Muscle of leg (tissue), 11 donors: ENCODE measurements around the gene RBFOX2. TPM values are rescaled to one million over a fixed set of nuclear protein-coding genes. Genes with fewer than 3 reads are reported as not detected.
"Not testable (repeated sequence)": the region's sequence is repeated elsewhere in the genome, so short reads cannot be mapped to it uniquely, and the experiment has no call there.

Experiments
- DNase-seq: peaks from one replicate; pipeline ENCODE4 v3.0.0; 2013
- H3K27ac ChIP-seq: one replicate; pipeline ENCODE4 v1.5.1; 2013; ENCODE audit warnings: mild to moderate bottlenecking, low read length, control low read depth
- H3K27me3 ChIP-seq: one replicate; pipeline ENCODE4 v1.6.1; 2013; ENCODE audit warnings: low read length; ENCODE audit not compliant: control insufficient read depth, insufficient read depth
- H3K36me3 ChIP-seq: one replicate; pipeline ENCODE4 v1.6.1; 2013; ENCODE audit warnings: low read length; ENCODE audit not compliant: control insufficient read depth, insufficient read depth
- H3K4me1 ChIP-seq: one replicate; pipeline ENCODE4 v1.6.1; 2013; ENCODE audit warnings: low read length; ENCODE audit not compliant: control insufficient read depth, insufficient read depth
- H3K4me3 ChIP-seq: one replicate; pipeline ENCODE4 v1.5.1; 2013; ENCODE audit warnings: low read length, control low read depth
- H3K9me3 ChIP-seq: replicated peaks from 2 replicates; pipeline ENCODE4 v1.6.1; 2013; ENCODE audit warnings: low read depth, low read length; ENCODE audit not compliant: control insufficient read depth
- WGBS: methylation state at CpG from one replicate; pipeline ENCODE4 v1.1.5; 2013; ENCODE audit warnings: missing lambda C conversion rate; ENCODE audit not compliant: insufficient coverage; 5-methylcytosine and 5-hydroxymethylcytosine counted together
- polyA plus RNA-seq, 8 donors: library from polyadenylated mRNA; unstranded; fragments of 120-200 nt; gene quantifications; one replicate each; pipeline versions ENCODE4 v1.2.1 to v1.2.3, GENCODE V29; 2013; ENCODE audit warnings: inconsistent platforms in 1 of 8, low replicate concordance in 1 of 8; ENCODE audit not compliant: insufficient read length in 8 of 8, insufficient read depth in 1 of 8
- total RNA-seq: library from RNA; stranded (reverse); fragments of 120-200 nt; gene quantifications from one replicate; pipeline ENCODE4 v1.2.4, GENCODE V29; 2013

The RBFOX2 gene
- total and polyA plus RNA-seq, 9 donors, result 159 to 234 (median 197) TPM

DNA sequence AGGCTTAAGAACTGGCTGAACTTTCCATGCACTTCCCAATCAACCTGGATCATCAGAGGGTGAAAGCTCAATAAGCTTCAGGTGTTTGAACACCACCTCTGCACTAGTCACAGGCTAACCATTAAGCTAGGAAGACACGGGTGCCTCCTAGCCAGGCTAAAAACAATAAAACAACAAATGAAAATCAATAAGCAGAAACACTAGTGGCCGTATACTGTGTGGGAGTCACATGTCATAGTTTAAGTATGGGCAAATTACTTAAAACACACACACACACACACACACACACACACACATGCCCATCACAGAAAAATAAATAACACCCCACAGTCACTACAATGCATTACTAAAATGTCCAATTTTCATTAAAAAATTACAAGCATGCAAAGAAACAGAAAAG, 225.7 kb downstream of the RBFOX2 start:
- Histone ChIP-seq H3K27ac (no peak overlapping the region), H3K4me3 (no peak overlapping the region), H3K27me3 (no peaks in the 10 kb centered on the region), H3K9me3 (peaks cover 2% of the 10 kb centered on the region), H3K4me1 (no peaks in the 10 kb centered on the region), H3K36me3 (peaks cover 12% of the 10 kb centered on the region)
- no CpG with 5 or more reads among the region's 2 CpGs for WGBS
- DNase-seq, result no peak

DNA sequence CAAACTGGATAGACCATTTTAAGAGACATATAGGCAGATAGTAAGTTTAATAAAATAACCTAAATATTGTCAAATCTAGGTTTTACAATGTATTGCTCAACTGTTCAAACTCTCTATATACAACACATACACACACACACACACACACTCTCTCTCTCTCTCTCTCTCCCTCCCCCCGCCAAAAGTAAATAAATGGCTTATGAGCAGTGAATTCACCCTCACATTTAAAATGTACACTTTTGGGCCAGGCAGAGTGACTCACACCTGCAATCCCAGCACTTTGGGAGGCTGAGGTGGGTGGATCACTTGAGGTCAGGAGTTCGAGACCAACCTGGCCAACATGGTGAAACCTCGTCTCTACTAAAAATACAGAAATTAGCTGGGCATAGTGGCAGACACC, 227.3 kb downstream of the RBFOX2 start:
- H3K9me3 ChIP-seq, DNase-seq, H3K4me1 ChIP-seq, H3K4me3 ChIP-seq, H3K27me3 ChIP-seq, H3K27ac ChIP-seq: not testable (repeated sequence)
- 100% methylated on average over 2 of the region's 3 CpGs for WGBS
- peaks cover 16% of the 10 kb centered on the region for H3K36me3 ChIP-seq

DNA sequence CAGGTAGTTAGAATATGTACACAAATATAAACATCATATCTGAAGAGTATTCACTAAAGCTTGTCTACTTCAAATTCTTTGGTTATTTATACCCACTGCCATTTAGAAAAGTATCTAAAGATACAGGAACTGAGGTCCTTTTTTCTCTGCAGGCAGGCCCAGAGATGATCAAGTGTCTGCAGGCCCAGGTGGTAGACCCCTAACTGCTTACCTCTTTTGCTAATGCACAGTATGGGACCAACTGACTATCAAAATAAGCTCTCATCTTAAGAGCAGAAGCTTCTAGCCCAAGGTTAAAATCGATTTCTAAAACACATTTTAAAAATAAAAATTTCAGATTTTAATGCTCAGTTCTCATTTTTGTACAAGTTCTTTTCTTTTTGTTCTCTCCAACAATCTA, 229.5 kb downstream of the RBFOX2 start:
- Histone ChIP-seq H3K27ac (no peak overlapping the region), H3K4me1 (no peaks in the 10 kb centered on the region), H3K9me3 (no peaks in the 10 kb centered on the region), H3K36me3 (peaks cover 14% of the 10 kb centered on the region), H3K27me3 (no peaks in the 10 kb centered on the region), H3K4me3 (no peak overlapping the region)
- DNase-seq, result no peak
- no CpG with 5 or more reads among the region's 1 CpG for WGBS

DNA sequence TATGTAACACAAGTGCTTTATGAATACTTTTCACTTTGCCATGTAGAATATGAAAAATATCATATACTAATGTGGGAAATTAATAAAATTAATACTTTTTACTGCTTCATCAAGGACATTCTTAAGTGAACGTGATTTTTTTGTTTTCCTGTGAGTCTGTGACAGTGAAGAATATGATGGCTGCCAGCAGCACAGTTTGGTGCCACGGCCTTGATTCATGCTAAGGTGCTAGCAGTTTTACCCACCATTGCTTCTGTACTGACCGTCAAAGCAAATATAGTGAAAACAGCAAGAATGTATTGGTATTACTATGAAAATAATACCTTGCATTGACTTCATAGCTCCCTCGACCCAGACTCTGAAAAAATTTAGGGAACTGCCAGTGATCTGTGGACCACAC, 231.2 kb downstream of the RBFOX2 start:
- H3K4me1 ChIP-seq, result no peaks in the 10 kb centered on the region
- peaks cover 10% of the 10 kb centered on the region for H3K36me3 ChIP-seq
- H3K27ac ChIP-seq, result no peak overlapping the region
- H3K4me3 ChIP-seq, result no peak overlapping the region
- no peak for DNase-seq
- WGBS, result no CpG with 5 or more reads among the region's 4 CpGs
- H3K27me3 ChIP-seq, result no peaks in the 10 kb centered on the region
- H3K9me3 ChIP-seq, result no peaks in the 10 kb centered on the region

DNA sequence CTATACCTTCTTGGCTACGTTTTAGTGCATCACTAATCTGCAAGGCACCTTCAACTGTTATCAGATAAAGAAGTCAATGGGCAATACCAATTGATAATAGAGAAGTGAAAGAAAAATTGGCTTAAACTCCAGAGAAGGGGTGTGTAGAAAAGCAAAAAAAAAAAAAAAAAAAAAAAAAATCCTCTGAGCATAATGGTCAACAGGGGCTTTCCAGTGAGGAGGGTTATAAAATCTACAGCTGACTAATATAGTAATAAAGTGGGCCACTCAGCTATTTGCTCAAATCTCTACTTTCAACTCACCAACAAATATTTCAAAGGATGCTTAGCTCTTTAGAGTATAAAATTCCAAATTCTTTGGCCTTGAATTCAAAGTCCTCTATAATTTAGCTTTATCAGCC, 233.1 kb downstream of the RBFOX2 start:
- Histone ChIP-seq H3K4me1 (no peaks in the 10 kb centered on the region), H3K36me3 (peaks cover 8% of the 10 kb centered on the region), H3K4me3 (no peak overlapping the region), H3K9me3 (no peaks in the 10 kb centered on the region), H3K27ac (no peak overlapping the region), H3K27me3 (no peaks in the 10 kb centered on the region)
- WGBS, result no CpG with 5 or more reads among the region's 1 CpG
- DNase-seq, result no peak

DNA sequence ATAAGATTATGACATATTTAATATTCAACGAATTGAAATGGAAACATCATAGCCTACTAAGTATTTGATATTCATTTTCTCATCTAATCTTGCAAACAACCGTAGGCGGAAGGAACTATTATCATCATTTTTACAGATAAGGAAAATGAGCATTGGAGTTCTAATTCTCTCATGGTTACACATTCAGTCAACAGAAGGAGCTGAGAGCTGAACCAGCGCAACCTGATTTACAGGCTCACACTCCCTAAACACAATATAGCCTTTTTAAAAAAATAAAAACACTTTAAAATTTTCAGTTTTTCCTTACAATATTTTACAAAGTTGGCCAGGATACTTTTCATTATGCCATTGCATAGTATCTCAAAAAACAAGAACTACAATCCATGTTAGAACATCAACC, 236.1 kb downstream of the RBFOX2 start:
- no peak overlapping the region for H3K4me3 ChIP-seq
- DNase-seq, result no peak
- no peaks in the 10 kb centered on the region for H3K4me1 ChIP-seq
- WGBS, result 100% methylated on average over 1 of the region's 4 CpGs
- H3K36me3 ChIP-seq, result peaks cover 6% of the 10 kb centered on the region
- H3K9me3 ChIP-seq, result no peaks in the 10 kb centered on the region
- no peak overlapping the region for H3K27ac ChIP-seq
- no peaks in the 10 kb centered on the region for H3K27me3 ChIP-seq

DNA sequence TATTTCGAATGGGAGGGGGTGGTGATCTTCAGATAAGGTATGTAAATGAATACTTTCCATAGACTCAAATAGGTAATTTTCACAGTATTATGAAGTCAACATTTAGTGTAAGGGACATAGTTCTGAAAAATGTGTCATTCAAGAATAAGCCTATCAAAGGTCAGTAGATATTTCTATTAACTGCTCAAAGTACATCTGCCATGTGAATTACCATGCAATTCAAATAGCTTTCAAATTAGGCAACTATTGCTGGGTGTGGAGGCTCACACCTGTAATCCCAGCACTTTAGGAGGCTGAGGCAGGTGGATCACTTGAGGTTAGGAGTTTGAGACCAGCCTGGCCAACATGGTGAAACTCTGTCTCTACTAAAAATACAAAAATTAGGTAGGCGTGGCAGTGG, 236.8 kb downstream of the RBFOX2 start:
- not testable (repeated sequence) for H3K27me3 ChIP-seq, DNase-seq, H3K4me3 ChIP-seq, H3K27ac ChIP-seq, H3K4me1 ChIP-seq, H3K9me3 ChIP-seq, H3K36me3 ChIP-seq
- WGBS, result no CpG with 5 or more reads among the region's 2 CpGs

DNA sequence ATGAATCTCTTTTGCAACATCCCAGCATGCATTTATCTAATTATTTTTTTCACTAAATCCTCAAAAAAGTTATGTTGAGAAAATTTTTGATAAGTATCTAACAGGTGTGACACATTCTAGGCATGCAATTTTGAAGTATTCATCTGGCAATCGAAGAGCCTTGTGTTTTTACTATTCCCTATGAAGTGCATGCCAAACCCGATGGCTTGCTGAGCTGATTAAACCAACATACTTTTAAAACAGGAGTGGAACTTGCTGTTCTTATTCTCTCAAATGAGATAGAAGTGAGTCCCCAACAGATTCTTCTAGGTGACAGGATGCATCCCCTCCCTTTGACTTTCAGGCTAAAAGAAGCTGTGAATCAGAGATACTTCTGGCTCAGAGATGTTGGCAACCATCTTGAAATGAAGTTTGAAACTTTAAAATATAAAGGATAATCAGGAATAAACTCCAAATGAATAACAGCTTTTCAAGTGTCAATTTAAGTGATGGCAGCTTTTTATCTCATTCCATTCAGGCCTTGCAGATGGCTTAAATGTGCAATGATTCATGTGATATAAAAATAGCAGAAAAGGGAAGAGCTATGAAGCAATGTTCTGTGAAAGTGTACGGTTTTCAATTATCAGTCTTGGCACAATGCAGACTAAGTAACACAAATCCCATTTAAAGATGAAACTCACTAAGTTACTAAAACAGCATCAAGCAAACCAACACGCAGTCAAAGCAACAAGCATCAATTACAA, 243.3 kb downstream of the RBFOX2 start:
- Histone ChIP-seq H3K27ac (no peak overlapping the region), H3K4me1 (peaks cover 16% of the 10 kb centered on the region), H3K27me3 (no peaks in the 10 kb centered on the region), H3K4me3 (no peak overlapping the region), H3K36me3 (peaks cover 25% of the 10 kb centered on the region), H3K9me3 (no peaks in the 10 kb centered on the region)
- DNase-seq, result no peak
- 34% methylated on average over 2 of the region's 4 CpGs for WGBS

DNA sequence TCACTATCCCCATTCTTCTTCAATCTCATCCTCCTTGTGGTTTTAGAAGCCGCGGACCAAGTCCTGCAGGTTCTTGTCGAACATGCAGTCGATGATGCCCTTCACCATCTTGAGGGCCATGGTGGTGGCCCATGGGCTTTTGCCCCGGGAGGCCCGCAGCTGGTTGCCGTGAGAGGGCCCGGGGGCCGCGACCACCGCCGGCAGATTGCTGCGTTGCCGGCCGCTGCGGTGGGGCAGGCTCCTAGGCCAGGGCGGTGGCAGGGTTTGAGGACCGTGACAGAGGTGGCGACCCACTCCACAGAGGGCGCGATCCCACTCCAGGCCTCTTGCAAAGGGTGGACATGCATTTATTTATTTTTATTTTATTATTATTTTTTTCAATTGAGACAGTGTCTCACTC, 244.0 kb downstream of the RBFOX2 start:
- H3K4me3 ChIP-seq, result no peak overlapping the region
- H3K27me3 ChIP-seq, result no peaks in the 10 kb centered on the region
- 94% methylated on average over 18 of the region's 21 CpGs for WGBS
- peaks cover 25% of the 10 kb centered on the region for H3K36me3 ChIP-seq
- no peak overlapping the region for H3K27ac ChIP-seq
- H3K9me3 ChIP-seq, result no peaks in the 10 kb centered on the region
- H3K4me1 ChIP-seq, result peaks cover 16% of the 10 kb centered on the region
- DNase-seq, result no peak

DNA sequence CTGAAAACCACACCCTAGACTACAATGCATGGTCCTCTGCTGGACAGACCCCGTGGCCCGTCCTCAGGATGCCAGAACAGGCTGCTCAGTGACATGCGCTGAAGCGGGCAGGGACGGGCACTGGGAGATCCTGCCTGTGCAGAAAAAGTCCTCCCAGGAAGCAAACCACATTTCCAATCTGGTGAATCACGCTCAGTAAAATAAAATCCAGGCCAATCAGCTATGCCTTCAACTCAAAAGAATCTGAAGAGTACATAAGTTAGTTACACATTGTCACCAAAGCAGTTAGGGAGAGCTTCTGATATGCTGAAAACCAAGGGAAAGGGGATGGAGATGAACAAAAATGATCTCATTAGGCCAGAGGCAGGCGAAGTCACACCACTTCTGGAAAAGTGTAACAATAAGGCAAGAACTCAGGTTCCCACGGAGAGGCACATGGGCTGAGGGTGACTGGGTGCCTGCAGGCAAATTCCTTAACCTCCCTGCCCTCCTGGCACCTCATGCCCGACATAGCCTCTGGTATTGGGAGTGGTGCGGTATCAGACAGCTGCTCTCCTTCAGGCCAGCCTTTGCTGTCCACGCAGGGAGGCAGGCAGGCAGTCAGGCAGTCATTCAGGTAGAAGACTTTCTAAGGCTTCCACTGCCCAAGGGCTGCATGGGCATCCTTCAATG, 244.5 kb downstream of the RBFOX2 start:
- H3K4me1 ChIP-seq, result peaks cover 16% of the 10 kb centered on the region
- WGBS, result 86% methylated on average over 10 of the region's 11 CpGs
- no peak for DNase-seq
- no peak overlapping the region for H3K27ac ChIP-seq
- no peak overlapping the region for H3K4me3 ChIP-seq
- peaks cover 25% of the 10 kb centered on the region for H3K36me3 ChIP-seq
- no peaks in the 10 kb centered on the region for H3K27me3 ChIP-seq
- H3K9me3 ChIP-seq, result no peaks in the 10 kb centered on the region
